ENCODE measurements around the gene CDK5R1. TPM values are rescaled to one million over a fixed set of nuclear protein-coding genes. Genes with fewer than 3 reads are reported as not detected.

CDK5R1 gene
- total RNA-seq, 1 donor from 2014 or later: 1.3 TPM

GRCh38 chr17:32482568-32483320, 4.0 kb upstream of the CDK5R1 start:
- no peak for DNase-seq
- ATAC-seq: no peak
- H3K4me1 ChIP-seq: peaks cover 29% of the 10 kb centered on the region
- peaks cover 46% of the 10 kb centered on the region for H3K36me3 ChIP-seq
- no peaks in the 10 kb centered on the region for H3K27me3 ChIP-seq (ENCODE audit: low read depth)
- H3K27ac ChIP-seq: peak overlapping the region; percentile 52
- H3K4me3 ChIP-seq: no peak overlapping the region
- TF ChIP-seq, protein P1, sequence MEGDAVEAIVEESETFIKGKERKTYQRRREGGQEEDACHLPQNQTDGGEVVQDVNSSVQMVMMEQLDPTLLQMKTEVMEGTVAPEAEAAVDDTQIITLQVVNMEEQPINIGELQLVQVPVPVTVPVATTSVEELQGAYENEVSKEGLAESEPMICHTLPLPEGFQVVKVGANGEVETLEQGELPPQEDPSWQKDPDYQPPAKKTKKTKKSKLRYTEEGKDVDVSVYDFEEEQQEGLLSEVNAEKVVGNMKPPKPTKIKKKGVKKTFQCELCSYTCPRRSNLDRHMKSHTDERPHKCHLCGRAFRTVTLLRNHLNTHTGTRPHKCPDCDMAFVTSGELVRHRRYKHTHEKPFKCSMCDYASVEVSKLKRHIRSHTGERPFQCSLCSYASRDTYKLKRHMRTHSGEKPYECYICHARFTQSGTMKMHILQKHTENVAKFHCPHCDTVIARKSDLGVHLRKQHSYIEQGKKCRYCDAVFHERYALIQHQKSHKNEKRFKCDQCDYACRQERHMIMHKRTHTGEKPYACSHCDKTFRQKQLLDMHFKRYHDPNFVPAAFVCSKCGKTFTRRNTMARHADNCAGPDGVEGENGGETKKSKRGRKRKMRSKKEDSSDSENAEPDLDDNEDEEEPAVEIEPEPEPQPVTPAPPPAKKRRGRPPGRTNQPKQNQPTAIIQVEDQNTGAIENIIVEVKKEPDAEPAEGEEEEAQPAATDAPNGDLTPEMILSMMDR (IDR thresholded peaks at IDR 0.05): no peak
- no peaks in the 10 kb centered on the region for H3K9me3 ChIP-seq
- intact Hi-C loops (cut with DNase I): no loop called here

DNA sequence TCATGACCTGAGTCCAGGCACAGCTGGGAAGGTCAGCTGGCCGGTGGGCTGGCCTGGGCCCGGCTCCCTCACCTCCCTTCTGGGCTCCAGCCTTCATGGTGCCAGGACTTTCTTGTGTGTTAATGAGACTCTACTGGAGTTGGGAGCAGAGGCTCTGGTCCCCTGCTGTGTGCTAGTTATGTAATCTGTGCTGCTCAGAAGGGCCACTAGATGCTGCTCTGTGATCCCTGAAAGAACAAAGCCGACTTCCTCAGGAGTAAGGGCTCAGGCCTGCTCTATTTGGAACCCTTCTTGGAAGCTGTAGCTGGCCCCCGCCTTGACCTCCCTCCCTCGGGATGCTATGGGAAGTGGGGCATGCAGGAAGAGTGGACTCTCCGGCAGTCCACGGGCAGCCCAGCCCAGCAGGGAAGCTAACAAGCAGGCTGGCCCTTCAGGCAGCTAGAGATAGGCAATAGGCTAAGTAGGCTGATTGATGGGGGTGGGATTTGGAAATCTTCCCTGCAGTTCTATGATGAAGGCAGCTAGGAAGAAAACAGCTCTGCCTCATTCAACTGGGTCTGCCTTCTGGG, 3.3 kb upstream of the CDK5R1 start:
- no peaks in the 10 kb centered on the region for H3K9me3 ChIP-seq
- DNase-seq (peak; percentile 53), ATAC-seq (peak; percentile 50 to 59)
- H3K27me3 ChIP-seq (ENCODE audit: low read depth): no peaks in the 10 kb centered on the region
- H3K4me1 ChIP-seq: peaks cover 31% of the 10 kb centered on the region
- TF ChIP-seq, protein P1 (IDR thresholded peaks at IDR 0.05): peak; percentile 57
- peaks cover 38% of the 10 kb centered on the region for H3K36me3 ChIP-seq
- peak overlapping the region; percentile 52 for H3K27ac ChIP-seq
- H3K4me3 ChIP-seq: no peak overlapping the region
- intact Hi-C loops (cut with DNase I): no loop called here

- TF ChIP-seq, protein P1 (IDR thresholded peaks at IDR 0.05): no peak
- Histone ChIP-seq H3K27ac (no peak overlapping the region), H3K9me3 (no peaks in the 10 kb centered on the region), H3K27me3 (ENCODE audit: low read depth) (no peaks in the 10 kb centered on the region), H3K4me1 (peaks cover 31% of the 10 kb centered on the region), H3K4me3 (no peak overlapping the region), H3K36me3 (peaks cover 33% of the 10 kb centered on the region)
- intact Hi-C loops (cut with DNase I): no loop called here
- no peak for DNase-seq
- ATAC-seq: no peak
Measured at GRCh38 chr17:32484041-32484461, 2.7 kb upstream of the CDK5R1 start.

DNA sequence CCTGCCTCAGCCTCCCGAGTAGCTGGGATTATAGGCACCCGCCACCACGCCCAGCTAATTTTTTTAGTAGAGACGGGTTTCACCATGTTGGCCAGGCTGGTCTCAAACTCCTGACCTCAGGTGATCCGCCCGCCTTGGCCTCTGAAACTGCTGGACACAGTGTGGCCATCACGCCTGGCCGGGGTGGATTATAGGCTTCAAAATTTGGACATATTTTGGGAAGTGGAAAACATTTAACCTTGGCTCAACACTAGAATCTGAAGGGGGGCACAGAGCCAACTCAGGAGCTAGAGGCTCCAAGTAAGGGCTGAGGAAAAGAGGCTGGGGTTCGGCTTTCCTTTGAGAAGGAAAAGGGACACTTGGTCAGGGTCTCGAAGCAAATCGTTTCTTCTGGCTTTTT, 2.2 kb upstream of the CDK5R1 start:
- H3K9me3 ChIP-seq: no peaks in the 10 kb centered on the region
- TF ChIP-seq, protein P1 (IDR thresholded peaks at IDR 0.05): no peak
- ATAC-seq (no peak), DNase-seq (no peak)
- no peaks in the 10 kb centered on the region for H3K27me3 ChIP-seq (ENCODE audit: low read depth)
- no peak overlapping the region for H3K4me3 ChIP-seq
- peaks cover 27% of the 10 kb centered on the region for H3K36me3 ChIP-seq
- H3K4me1 ChIP-seq: peaks cover 31% of the 10 kb centered on the region
- H3K27ac ChIP-seq: no peak overlapping the region
- intact Hi-C loops (cut with DNase I): no loop called here

DNA sequence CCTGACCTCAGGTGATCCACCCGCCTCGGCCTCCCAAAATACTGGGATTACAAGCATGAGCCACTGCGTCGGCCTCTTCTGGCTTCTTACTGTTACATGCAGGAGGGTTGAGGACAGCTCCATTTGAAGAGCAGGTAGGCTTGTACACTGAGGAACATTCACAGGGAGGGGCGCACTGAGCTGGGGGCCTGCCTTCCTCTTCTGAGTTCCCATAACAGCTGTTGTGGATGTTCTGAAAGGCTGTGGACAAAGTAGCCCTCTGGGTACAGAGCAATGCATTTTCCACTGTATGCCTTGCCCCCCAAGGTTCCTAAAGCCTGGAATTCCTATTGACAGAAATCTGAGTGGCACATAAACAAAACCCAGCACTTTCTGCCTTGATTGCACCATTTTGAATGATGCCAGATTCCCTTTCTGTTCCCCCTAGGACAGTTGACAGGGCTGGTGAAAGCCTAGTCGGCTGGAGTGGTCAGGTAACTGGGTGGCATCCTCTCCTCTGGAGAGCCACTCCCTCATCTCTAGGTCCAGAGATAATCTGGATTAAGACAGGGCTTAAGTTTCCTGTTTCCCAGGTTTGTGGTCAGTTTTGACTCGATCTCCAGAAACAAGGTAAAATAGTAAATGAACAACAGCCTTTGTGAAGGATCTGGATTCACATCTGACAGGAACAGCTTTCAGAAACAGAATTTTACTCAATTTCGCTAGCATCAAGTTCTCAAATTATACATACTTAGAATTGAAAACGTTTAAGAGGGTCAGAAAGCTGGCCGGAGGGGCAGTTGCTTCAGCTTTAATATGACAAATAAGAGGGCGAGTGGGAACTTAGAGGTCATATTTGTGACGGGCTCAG, 1.3 kb upstream of the CDK5R1 start:
- H3K36me3 ChIP-seq: peaks cover 19% of the 10 kb centered on the region
- TF ChIP-seq, protein P1 (IDR thresholded peaks at IDR 0.05): no peak
- H3K9me3 ChIP-seq: no peaks in the 10 kb centered on the region
- no peaks in the 10 kb centered on the region for H3K27me3 ChIP-seq (ENCODE audit: low read depth)
- H3K27ac ChIP-seq: peak overlapping the region; percentile 66
- DNase-seq (peak; percentile 33), ATAC-seq (no peak)
- H3K4me3 ChIP-seq: peak overlapping the region; percentile 51
- intact Hi-C loops (cut with DNase I): no loop called here
- peaks cover 31% of the 10 kb centered on the region for H3K4me1 ChIP-seq
